ENCODE measurements around the gene TMEM120B.

The TMEM120B gene

DNA sequence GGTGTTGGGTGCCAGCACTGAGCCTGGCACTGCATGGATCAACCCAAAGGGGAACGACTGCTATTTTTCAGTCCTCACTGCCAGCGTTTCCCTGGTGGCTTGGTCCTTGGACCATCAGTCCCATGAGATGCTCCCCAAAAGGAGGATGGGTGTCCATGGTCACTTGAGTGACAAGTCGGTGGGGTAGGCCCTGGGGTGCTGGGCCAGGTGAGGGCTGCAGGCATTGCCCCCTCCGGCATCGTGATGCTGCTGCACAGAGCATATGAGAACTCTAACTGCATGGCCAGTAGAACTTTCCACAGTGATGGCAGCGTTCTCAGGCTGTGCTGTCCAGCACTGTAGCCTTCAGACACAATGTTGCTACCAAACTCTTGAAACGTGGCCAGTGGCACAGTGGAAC, 107.5 kb downstream of the TMEM120B start:
- H3K36me3 ChIP-seq (ENCODE audit: control insufficient read depth, insufficient read depth, low read length), result peaks cover 35% of the 10 kb centered on the region
- TF ChIP-seq CTCF (IDR thresholded peaks at IDR 0.05; ENCODE audit: insufficient read depth, low read length, poor library complexity, severe bottlenecking), result no peak

GRCh38 chr12:121822393-121823100, 110.0 kb downstream of the TMEM120B start:
- DNase-seq (ENCODE audit: extremely low read depth, insufficient read length), result no peak
- Histone ChIP-seq H3K27me3 (replicated peaks; ENCODE audit: control insufficient read depth, insufficient read depth, low read length) (no peaks in the 10 kb centered on the region), H3K36me3 (ENCODE audit: control insufficient read depth, insufficient read depth, low read length) (peaks cover 32% of the 10 kb centered on the region), H3K4me3 (replicated peaks; ENCODE audit: low read depth, low read length) (no peak overlapping the region)
- TF ChIP-seq CTCF (IDR thresholded peaks at IDR 0.05; ENCODE audit: insufficient read depth, low read length, poor library complexity, severe bottlenecking), result no peak

More for the DNA sequence above, 107.5 kb downstream of the TMEM120B start:
- DNase-seq (ENCODE audit: extremely low read depth, insufficient read length), result no peak
- no peaks in the 10 kb centered on the region for H3K27me3 ChIP-seq (replicated peaks; ENCODE audit: control insufficient read depth, insufficient read depth, low read length)
- H3K4me3 ChIP-seq (replicated peaks; ENCODE audit: low read depth, low read length), result no peak overlapping the region

GRCh38 chr12:121823101-121823726, 110.7 kb downstream of the TMEM120B start:
- no peak overlapping the region for H3K4me3 ChIP-seq (replicated peaks; ENCODE audit: low read depth, low read length)
- H3K36me3 ChIP-seq (ENCODE audit: control insufficient read depth, insufficient read depth, low read length), result peaks cover 33% of the 10 kb centered on the region
- DNase-seq (ENCODE audit: extremely low read depth, insufficient read length), result no peak
- H3K27me3 ChIP-seq (replicated peaks; ENCODE audit: control insufficient read depth, insufficient read depth, low read length), result no peaks in the 10 kb centered on the region
- TF ChIP-seq CTCF (IDR thresholded peaks at IDR 0.05; ENCODE audit: insufficient read depth, low read length, poor library complexity, severe bottlenecking), result no peak

DNA sequence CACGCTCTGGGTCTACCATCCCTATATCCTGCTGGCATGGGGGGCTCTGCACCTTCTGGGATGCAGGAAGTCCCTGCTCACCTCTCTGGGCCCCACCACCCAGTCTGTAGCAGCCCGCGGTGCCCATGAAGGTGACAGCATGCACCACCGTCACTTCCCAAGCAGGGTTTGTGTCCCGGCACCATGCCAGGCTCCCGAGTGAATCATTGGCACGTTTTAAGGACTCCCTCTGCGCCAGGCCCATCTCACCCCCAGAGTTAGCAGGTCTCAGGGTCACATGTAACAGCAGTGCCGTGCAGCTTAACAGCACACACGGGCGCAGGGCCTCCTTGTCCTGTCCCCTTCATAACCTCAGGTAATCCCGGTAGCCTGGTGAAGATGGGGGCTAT, 111.2 kb downstream of the TMEM120B start:
- TF ChIP-seq CTCF (IDR thresholded peaks at IDR 0.05; ENCODE audit: insufficient read depth, low read length, poor library complexity, severe bottlenecking), result no peak
- Histone ChIP-seq H3K36me3 (ENCODE audit: control insufficient read depth, insufficient read depth, low read length) (peaks cover 33% of the 10 kb centered on the region), H3K4me3 (replicated peaks; ENCODE audit: low read depth, low read length) (no peak overlapping the region), H3K27me3 (replicated peaks; ENCODE audit: control insufficient read depth, insufficient read depth, low read length) (no peaks in the 10 kb centered on the region)
- no peak for DNase-seq (ENCODE audit: extremely low read depth, insufficient read length)

GRCh38 chr12:121825041-121825523, 112.5 kb downstream of the TMEM120B start:
- DNase-seq (ENCODE audit: extremely low read depth, insufficient read length), result no peak
- Histone ChIP-seq H3K27me3 (replicated peaks; ENCODE audit: control insufficient read depth, insufficient read depth, low read length) (no peaks in the 10 kb centered on the region), H3K36me3 (ENCODE audit: control insufficient read depth, insufficient read depth, low read length) (peaks cover 38% of the 10 kb centered on the region), H3K4me3 (replicated peaks; ENCODE audit: low read depth, low read length) (no peak overlapping the region)
- TF ChIP-seq CTCF (IDR thresholded peaks at IDR 0.05; ENCODE audit: insufficient read depth, low read length, poor library complexity, severe bottlenecking), result no peak
